ENCODE data around the gene LRRTM4.

Gene LRRTM4

DNA sequence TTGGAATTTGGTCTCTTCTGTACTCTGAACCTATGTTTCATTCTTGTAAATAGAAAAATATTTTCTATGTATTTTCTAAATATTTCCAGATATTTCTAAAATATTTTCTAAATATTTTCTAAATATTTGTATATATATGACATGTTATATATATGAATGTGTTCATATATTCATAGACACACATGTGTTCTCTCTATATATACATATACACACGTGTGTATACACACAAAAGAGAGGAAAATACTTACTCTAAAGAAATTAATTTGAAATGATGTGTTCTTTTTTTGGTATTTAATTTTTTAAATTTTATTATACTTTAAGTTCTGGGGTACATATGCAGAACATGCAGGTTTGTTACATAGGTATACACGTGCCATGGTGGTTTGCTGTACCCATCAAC lies 589.6 kb downstream of the LRRTM4 start:
- FAIRE-seq, result no peak
- TF ChIP-seq POU2F2 (IDR thresholded peaks at IDR 0.05; ENCODE audit: low read depth, low read length), result no peak
- no peak for TF ChIP-seq TAF1 (IDR thresholded peaks at IDR 0.05; ENCODE audit: low read depth, low read length)
- TF ChIP-seq PAX5 (IDR thresholded peaks at IDR 0.05; ENCODE audit: insufficient read depth, low read length, severe bottlenecking), result no peak
- no peak for TF ChIP-seq SPI1 (IDR thresholded peaks at IDR 0.05; ENCODE audit: low read depth, low read length)
- no peak for TF ChIP-seq POLR2A (IDR thresholded peaks at IDR 0.05; ENCODE audit: low read depth, low read length)
- TF ChIP-seq POLR2AphosphoS5 (IDR thresholded peaks at IDR 0.05; ENCODE audit: low read depth, low read length), result no peak
- no peak for DNase-seq (ENCODE audit: insufficient read length, low spot score)

DNA sequence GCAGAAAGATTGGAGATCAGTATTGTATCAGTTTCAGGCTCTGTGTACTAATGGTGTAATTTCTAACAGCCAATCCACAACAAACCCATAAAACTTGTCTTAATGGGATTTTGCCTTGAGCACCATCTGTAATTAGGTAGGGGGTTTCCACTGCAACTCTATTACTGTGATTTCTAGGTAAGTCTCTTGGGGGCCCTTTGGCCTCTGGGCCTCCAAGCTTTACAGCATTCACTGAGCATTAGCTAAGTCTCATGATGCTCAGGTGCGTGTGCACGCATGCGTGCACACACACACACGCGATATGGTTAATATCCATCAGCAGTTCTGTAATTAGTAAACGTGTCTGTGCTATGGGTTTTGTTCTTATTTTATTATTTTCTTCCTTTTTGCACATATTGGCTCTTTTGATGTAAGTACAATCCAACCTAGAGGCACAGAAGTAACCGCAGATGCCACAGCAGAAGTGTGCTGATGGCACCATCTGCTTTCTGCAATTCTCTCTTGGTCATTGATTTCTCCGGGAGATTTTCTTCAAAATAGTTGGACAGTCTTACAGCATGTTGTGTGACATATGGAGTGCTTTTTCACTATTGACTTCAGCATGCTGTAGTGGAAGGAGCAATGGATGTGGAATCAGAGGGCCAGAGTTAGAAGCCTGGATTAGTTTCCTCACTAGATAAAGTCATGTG lies 592.0 kb downstream of the LRRTM4 start:
- FAIRE-seq, result no peak

DNA sequence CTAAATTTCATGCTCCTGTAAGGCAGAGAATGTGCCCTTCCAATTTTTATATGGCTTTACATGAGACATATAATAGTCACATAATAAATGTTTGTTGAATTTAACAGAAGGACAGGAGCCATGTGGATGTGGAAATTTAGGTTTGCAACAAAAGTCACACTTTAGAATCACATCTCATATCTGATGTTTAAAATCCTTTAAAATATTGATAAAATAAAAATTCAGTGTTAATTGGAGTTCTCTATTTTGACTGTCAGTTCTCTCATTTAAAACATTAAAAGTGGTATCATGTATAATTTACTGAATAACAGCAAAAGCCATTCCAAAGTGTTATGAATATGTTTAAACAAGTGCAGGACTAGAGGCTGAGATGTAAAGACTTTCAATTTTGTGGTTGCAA lies 594.1 kb downstream of the LRRTM4 start:
- DNase-seq (ENCODE audit: insufficient read length, low spot score) (no peak), FAIRE-seq (no peak)
- no peak for TF ChIP-seq POLR2AphosphoS5 (IDR thresholded peaks at IDR 0.05; ENCODE audit: low read depth, low read length)
- TF ChIP-seq TAF1 (IDR thresholded peaks at IDR 0.05; ENCODE audit: low read depth, low read length), result no peak
- TF ChIP-seq PAX5 (IDR thresholded peaks at IDR 0.05; ENCODE audit: insufficient read depth, low read length, severe bottlenecking), result no peak
- no peak for TF ChIP-seq SPI1 (IDR thresholded peaks at IDR 0.05; ENCODE audit: low read depth, low read length)
- TF ChIP-seq POU2F2 (IDR thresholded peaks at IDR 0.05; ENCODE audit: low read depth, low read length), result no peak

More for the DNA sequence above, 592.0 kb downstream of the LRRTM4 start:
- TF ChIP-seq POLR2AphosphoS5 (IDR thresholded peaks at IDR 0.05; ENCODE audit: low read depth, low read length) (no peak), POU2F2 (IDR thresholded peaks at IDR 0.05; ENCODE audit: low read depth, low read length) (no peak), PAX5 (IDR thresholded peaks at IDR 0.05; ENCODE audit: insufficient read depth, low read length, severe bottlenecking) (no peak), SPI1 (IDR thresholded peaks at IDR 0.05; ENCODE audit: low read depth, low read length) (no peak), TAF1 (IDR thresholded peaks at IDR 0.05; ENCODE audit: low read depth, low read length) (no peak), POLR2A (IDR thresholded peaks at IDR 0.05; ENCODE audit: low read depth, low read length) (no peak)
- no peak for DNase-seq (ENCODE audit: insufficient read length, low spot score)

DNA sequence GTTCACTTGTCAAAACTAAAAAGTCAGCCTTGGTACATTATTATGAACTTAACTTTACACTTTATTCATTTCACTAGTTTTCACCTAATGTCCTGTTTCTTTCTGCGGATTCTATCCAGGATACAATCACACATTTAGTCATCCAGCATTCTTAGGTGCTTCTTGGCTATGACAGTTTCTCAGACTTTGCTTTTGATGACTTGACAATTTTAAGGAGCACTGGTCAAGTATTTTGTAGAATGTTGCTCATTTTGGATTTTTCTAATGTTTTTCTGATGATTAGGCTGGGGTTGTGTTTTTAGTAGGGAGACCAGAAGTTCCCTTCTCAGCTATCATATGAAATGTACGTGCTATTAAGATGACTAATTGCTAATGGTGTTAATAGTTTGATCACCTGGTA lies 601.2 kb downstream of the LRRTM4 start:
- DNase-seq (ENCODE audit: insufficient read length, low spot score), result no peak
- TF ChIP-seq PAX5 (IDR thresholded peaks at IDR 0.05; ENCODE audit: insufficient read depth, low read length, severe bottlenecking) (no peak), POLR2A (IDR thresholded peaks at IDR 0.05; ENCODE audit: low read depth, low read length) (no peak), SPI1 (IDR thresholded peaks at IDR 0.05; ENCODE audit: low read depth, low read length) (no peak), POU2F2 (IDR thresholded peaks at IDR 0.05; ENCODE audit: low read depth, low read length) (no peak), TAF1 (IDR thresholded peaks at IDR 0.05; ENCODE audit: low read depth, low read length) (no peak), POLR2AphosphoS5 (IDR thresholded peaks at IDR 0.05; ENCODE audit: low read depth, low read length) (no peak)
- no peak for FAIRE-seq

DNA sequence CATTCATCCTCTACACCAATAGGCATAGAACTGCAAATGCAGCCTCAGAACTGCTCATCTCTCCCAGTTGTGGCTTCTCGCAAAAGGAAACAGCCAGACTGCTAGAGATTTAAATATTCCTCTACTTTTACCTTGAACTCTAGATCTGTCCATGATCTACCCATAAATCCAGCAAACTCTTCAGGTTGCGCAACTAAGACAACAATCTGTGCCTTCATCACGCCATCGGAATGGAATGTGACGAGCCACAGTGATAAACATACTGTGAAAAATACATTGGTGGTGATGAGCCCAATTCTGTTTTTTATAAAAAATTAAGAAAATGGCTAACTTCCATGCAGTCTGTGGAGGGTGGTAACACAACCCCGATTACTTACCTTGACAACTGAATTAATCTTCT lies 626.7 kb downstream of the LRRTM4 start:
- no peak for DNase-seq (ENCODE audit: insufficient read length, low spot score)

DNA sequence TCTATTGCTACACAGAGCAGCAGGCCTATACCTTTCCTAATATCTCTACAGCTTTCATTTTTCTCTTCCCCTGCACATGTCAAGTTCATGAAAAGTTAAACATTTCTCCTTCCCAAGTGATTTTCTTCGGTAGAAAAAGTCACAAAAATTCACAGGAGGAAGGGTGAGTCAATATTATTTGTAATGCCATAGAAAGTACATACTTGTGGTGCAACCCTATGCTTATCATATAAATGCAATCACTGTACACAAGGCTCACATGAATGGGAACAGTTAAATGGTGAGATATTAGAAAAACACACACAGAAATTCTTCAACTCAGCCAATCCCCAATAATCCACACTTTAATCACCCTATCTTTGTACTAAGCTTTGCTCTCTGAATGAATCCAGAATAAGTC lies 651.6 kb downstream of the LRRTM4 start:
- TF ChIP-seq POU2F2 (IDR thresholded peaks at IDR 0.05; ENCODE audit: low read depth, low read length), result no peak
- no peak for TF ChIP-seq POLR2AphosphoS5 (IDR thresholded peaks at IDR 0.05; ENCODE audit: low read depth, low read length)
- no peak for TF ChIP-seq TAF1 (IDR thresholded peaks at IDR 0.05; ENCODE audit: low read depth, low read length)
- TF ChIP-seq SPI1 (IDR thresholded peaks at IDR 0.05; ENCODE audit: low read depth, low read length), result no peak
- no peak for TF ChIP-seq POLR2A (IDR thresholded peaks at IDR 0.05; ENCODE audit: low read depth, low read length)
- no peak for TF ChIP-seq PAX5 (IDR thresholded peaks at IDR 0.05; ENCODE audit: insufficient read depth, low read length, severe bottlenecking)
- FAIRE-seq (no peak), DNase-seq (ENCODE audit: insufficient read length, low spot score) (no peak)

More for the DNA sequence above, 626.7 kb downstream of the LRRTM4 start:
- no peak for FAIRE-seq
- TF ChIP-seq TAF1 (IDR thresholded peaks at IDR 0.05; ENCODE audit: low read depth, low read length) (no peak), POLR2AphosphoS5 (IDR thresholded peaks at IDR 0.05; ENCODE audit: low read depth, low read length) (no peak), PAX5 (IDR thresholded peaks at IDR 0.05; ENCODE audit: insufficient read depth, low read length, severe bottlenecking) (no peak), POLR2A (IDR thresholded peaks at IDR 0.05; ENCODE audit: low read depth, low read length) (no peak), SPI1 (IDR thresholded peaks at IDR 0.05; ENCODE audit: low read depth, low read length) (no peak), POU2F2 (IDR thresholded peaks at IDR 0.05; ENCODE audit: low read depth, low read length) (no peak)

DNA sequence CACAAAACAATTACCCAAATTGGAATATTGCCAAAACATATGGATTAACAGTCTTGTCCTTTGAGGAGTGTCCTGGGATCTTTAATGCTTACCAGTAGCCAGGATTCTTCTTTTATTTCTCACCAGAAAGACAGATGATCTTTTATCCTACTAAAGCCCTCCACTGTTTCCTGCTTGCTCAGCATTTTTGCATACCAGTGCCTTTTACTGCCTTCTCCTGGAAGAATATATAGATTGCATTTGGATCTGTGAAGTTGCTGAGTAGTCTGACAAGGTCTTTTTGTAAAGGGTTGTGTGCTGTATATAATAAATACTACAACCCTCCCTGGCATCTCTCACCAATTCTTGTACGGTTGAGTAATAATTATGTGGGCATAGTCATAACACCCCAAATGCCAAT lies 652.2 kb downstream of the LRRTM4 start:
- TF ChIP-seq PAX5 (IDR thresholded peaks at IDR 0.05; ENCODE audit: insufficient read depth, low read length, severe bottlenecking), result no peak
- DNase-seq (ENCODE audit: insufficient read length, low spot score) (no peak), FAIRE-seq (no peak)

DNA sequence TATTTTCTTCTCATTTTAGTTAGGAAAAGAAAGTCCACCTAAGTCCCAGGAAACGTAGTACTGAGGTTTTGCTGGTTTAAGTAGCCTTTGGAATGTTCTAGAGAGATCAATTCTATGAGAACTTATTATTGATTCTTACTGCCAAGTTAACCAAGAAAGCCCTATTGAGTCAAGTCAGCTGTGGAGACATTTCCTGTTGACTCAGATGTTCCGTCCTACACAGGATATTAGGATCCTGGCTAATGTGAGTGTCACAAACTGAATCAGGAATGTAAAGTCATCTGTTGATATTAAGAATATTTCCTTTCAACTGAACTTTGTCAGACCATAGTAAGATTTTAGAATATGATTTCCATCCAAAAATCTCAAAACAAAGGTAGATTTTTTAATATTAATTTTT lies 654.3 kb downstream of the LRRTM4 start:
- DNase-seq (ENCODE audit: insufficient read length, low spot score) (no peak), FAIRE-seq (no peak)
- no peak for TF ChIP-seq POLR2A (IDR thresholded peaks at IDR 0.05; ENCODE audit: low read depth, low read length)

DNA sequence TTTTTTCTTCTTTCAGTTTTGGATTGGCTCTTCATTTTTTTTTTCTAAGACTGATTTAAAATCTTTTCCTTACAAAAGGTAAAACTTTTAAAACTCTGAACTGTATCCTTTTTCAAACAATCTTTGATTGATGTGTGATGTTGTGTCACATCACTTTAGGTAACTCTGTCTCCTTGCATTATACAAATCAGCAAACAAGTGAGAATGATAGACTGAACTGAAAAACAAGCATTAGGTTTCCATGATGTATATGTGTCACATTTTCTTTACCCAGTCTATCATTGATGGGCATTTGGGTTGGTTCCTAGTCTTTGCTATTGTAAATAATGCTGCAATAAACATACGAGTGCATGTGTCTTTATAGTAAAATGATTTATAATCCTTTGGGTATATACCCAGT lies 655.7 kb downstream of the LRRTM4 start:
- DNase-seq (ENCODE audit: insufficient read length, low spot score) (no peak), FAIRE-seq (no peak)
- TF ChIP-seq PAX5 (IDR thresholded peaks at IDR 0.05; ENCODE audit: insufficient read depth, low read length, severe bottlenecking) (no peak), POLR2A (IDR thresholded peaks at IDR 0.05; ENCODE audit: low read depth, low read length) (no peak), POLR2AphosphoS5 (IDR thresholded peaks at IDR 0.05; ENCODE audit: low read depth, low read length) (no peak), POU2F2 (IDR thresholded peaks at IDR 0.05; ENCODE audit: low read depth, low read length) (no peak), SPI1 (IDR thresholded peaks at IDR 0.05; ENCODE audit: low read depth, low read length) (no peak), TAF1 (IDR thresholded peaks at IDR 0.05; ENCODE audit: low read depth, low read length) (no peak)

DNA sequence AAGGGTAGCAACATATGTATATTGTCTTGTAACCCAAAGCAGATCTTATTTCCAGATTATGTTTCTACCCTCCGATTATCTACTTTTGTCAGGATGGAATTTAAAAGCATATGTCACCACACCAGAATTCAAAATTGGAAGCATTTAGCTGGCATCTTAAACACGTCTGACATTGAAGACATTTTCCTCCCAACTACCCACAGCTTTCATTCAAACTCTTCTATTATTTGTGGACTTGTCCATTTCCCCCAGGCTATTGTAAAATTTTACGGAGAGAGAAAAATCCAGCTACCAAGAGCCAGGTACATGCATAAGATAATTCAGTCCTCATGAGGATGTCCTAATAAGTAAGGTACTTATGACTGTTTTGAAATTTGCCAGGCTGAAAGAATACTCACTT lies 659.3 kb downstream of the LRRTM4 start:
- no peak for DNase-seq (ENCODE audit: insufficient read length, low spot score)
- no peak for FAIRE-seq
- TF ChIP-seq POLR2A (IDR thresholded peaks at IDR 0.05; ENCODE audit: low read depth, low read length) (no peak), POU2F2 (IDR thresholded peaks at IDR 0.05; ENCODE audit: low read depth, low read length) (no peak), PAX5 (IDR thresholded peaks at IDR 0.05; ENCODE audit: insufficient read depth, low read length, severe bottlenecking) (no peak), SPI1 (IDR thresholded peaks at IDR 0.05; ENCODE audit: low read depth, low read length) (no peak), TAF1 (IDR thresholded peaks at IDR 0.05; ENCODE audit: low read depth, low read length) (no peak), POLR2AphosphoS5 (IDR thresholded peaks at IDR 0.05; ENCODE audit: low read depth, low read length) (no peak)

All from GM12891 (cell line).